OCI-LY3 (cell line): Measurements from ENCODE around the gene TIMM21.
A peak's percentile ranks its signal among the peaks of the same experiment; 100 is the strongest.

Source experiments
- H2AFZ ChIP-seq: fragments of 200-600, 300-600 bp; shearing (Covaris generic); 2 replicates; pipeline ENCODE4 v1.6.0; 2014; ENCODE audit warnings: antibody characterized with exemption, low read depth, low read length
- H3K27ac ChIP-seq: fragments of 200-600, 300-600 bp; sonication (generic); 2 replicates; pipeline ENCODE4 v1.5.1; 2014; ENCODE audit warnings: mild to moderate bottlenecking, low read length, moderate library complexity, mixed read lengths
- H3K27me3 ChIP-seq: fragments of 200-600, 300-600 bp; sonication (generic); 2 replicates; pipeline ENCODE4 v1.6.1; 2014; ENCODE audit warnings: low read depth, low read length, mixed read lengths
- H3K36me3 ChIP-seq: fragments of 200-600, 300-600 bp; sonication (generic); replicated peaks from 2 replicates; pipeline ENCODE3; 2014; ENCODE audit warnings: low read depth, low read length, mixed read lengths
- H3K4me1 ChIP-seq: fragments of 300-600, 200-600 bp; sonication (generic); 2 replicates; pipeline ENCODE4 v1.6.1; 2014; ENCODE audit warnings: low read length, mixed read lengths
- H3K4me2 ChIP-seq: fragments of 200-600, 300-600 bp; sonication (generic); 2 replicates; pipeline ENCODE4 v1.6.1; 2014; ENCODE audit warnings: low read length, mixed read lengths
- H3K4me3 ChIP-seq: fragments of 300-600, 200-600 bp; sonication (generic); 2 replicates; pipeline ENCODE4 v1.5.1; 2014; ENCODE audit warnings: antibody characterized with exemption, mild to moderate bottlenecking, low read length, moderate library complexity
- H3K79me2 ChIP-seq: fragments of 300-600, 200-600 bp; shearing (Covaris generic); 2 replicates; pipeline ENCODE4 v1.6.1; 2014; ENCODE audit warnings: mild to moderate bottlenecking, low read length, mixed read lengths
- H3K9ac ChIP-seq: fragments of 300-600, 200-600 bp; shearing (Covaris generic); 2 replicates; pipeline ENCODE4 v1.6.0; 2014; ENCODE audit warnings: mild to moderate bottlenecking, low read length, moderate library complexity
- H3K9me3 ChIP-seq: fragments of 200-600, 300-600 bp; shearing (Covaris generic); 2 replicates; pipeline ENCODE4 v1.6.1; 2014; ENCODE audit warnings: low read length, mixed read lengths; ENCODE audit not compliant: insufficient read depth
- H4K20me1 ChIP-seq: fragments of 200-600, 300-600 bp; sonication (generic); 2 replicates; pipeline ENCODE4 v1.6.1; 2016; ENCODE audit warnings: low read length, mixed read lengths; ENCODE audit not compliant: insufficient read depth
- EZH2phosphoT487 ChIP-seq: fragments of 200-600 bp; shearing (Covaris generic); IDR thresholded peaks from 2 replicates; pipeline ENCODE4 v1.6.1; 2018; ENCODE audit warnings: antibody characterized with exemption, mixed run types, low read depth
- TF ChIP-seq, protein P1 (sequence below): fragments of 200-600, 300-600 bp; sonication (generic); IDR thresholded peaks from 2 replicates; pipeline ENCODE4 v1.5.1; 2014; ENCODE audit warnings: antibody characterized with exemption, low read length, low read depth

TIMM21 gene

DNA sequence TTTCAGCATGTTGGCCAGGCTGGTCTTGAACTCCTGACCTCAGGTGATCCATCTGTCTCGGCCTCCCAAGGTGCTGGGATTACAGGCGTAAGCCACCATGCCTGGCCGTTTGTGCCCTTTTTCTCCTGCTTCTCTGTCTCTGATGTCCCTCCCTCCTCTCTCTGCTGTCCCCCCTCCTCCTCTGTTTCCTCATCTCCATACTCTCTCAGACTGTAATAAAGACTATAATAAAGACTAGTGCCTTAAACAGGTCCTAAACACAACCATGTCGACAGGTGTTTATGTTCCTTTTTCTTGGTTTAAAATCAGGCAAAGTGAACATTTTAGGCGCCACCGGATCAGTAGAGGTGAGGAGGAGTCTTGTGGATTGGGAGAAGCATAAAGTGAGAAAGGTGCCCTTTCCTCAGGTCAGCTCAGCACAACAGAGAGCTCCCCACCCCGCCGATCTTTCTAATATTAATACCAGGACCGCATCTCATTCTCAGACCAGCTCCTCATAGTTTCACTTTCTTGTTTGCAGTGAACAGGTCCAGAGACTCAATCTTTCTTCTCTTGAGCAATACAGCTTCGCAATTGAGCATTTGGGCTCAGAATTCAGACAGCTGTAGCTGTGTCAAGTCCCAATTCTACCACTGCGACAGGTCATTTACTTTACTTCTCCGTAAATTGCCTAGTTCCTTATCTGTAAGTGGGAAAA lies 23.7 kb downstream of the TIMM21 start:
- Histone ChIP-seq H2AFZ (peak overlapping the region; percentile 96), H3K27me3 (peaks cover 24% of the 10 kb centered on the region), H3K27ac (no peak overlapping the region), H4K20me1 (no peaks in the 10 kb centered on the region), H3K36me3 (no peaks in the 10 kb centered on the region), H3K4me3 (peak overlapping the region; percentile 84), H3K9ac (peak overlapping the region; percentile 64), H3K9me3 (no peaks in the 10 kb centered on the region), H3K79me2 (no peaks in the 10 kb centered on the region), H3K4me2 (peak overlapping the region; percentile 93), H3K4me1 (peaks cover 5% of the 10 kb centered on the region)
- no peak for TF ChIP-seq EZH2phosphoT487

DNA sequence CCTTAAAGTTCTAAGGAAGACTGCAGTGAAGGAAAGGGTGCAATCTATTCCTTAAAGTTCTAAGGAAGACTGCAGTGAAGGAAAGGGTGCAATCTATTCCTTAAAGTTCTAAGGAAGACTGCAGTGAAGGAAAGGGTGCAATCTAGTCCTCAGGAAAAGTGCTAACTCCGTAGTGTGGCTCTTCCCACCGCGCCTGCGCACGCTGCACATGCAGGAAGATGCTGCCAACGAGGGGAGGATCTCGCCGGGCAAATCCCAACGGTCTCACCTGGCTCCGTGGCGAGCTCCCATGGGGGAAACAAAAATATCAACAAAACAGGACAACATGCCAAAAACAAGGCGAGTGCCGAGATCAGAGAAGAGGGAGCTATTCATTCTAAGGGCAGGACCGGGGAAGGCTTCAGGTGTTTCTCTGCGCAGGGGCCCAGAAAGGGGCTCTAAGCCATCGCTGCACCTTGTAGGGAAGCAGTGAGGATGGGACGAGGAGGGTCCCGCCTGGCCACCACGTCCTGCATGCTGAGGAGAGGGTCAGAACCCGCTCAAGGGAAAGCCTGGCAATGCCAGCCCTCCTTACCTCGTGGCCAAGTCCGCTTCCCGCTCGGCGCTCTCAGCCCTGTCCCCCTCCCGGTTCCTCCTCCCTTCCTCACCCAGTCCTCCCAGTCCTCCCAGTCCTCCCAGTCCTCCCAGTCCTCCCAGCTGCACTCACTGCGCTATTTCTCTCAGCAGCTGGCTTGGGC lies 24.5 kb downstream of the TIMM21 start:
- peak overlapping the region; percentile 96 for H2AFZ ChIP-seq

GRCh38 chr18:74173434-74173750 lies 25.1 kb downstream of the TIMM21 start:
- peaks cover 12% of the 10 kb centered on the region for H3K4me1 ChIP-seq
- H3K9ac ChIP-seq, result no peak overlapping the region
- no peaks in the 10 kb centered on the region for H3K36me3 ChIP-seq
- H3K9me3 ChIP-seq, result no peaks in the 10 kb centered on the region
- no peak overlapping the region for H3K27ac ChIP-seq
- H3K4me2 ChIP-seq, result no peak overlapping the region
- H3K4me3 ChIP-seq, result no peak overlapping the region
- H3K79me2 ChIP-seq, result no peaks in the 10 kb centered on the region
- TF ChIP-seq EZH2phosphoT487, result no peak
- TF ChIP-seq, protein P1, sequence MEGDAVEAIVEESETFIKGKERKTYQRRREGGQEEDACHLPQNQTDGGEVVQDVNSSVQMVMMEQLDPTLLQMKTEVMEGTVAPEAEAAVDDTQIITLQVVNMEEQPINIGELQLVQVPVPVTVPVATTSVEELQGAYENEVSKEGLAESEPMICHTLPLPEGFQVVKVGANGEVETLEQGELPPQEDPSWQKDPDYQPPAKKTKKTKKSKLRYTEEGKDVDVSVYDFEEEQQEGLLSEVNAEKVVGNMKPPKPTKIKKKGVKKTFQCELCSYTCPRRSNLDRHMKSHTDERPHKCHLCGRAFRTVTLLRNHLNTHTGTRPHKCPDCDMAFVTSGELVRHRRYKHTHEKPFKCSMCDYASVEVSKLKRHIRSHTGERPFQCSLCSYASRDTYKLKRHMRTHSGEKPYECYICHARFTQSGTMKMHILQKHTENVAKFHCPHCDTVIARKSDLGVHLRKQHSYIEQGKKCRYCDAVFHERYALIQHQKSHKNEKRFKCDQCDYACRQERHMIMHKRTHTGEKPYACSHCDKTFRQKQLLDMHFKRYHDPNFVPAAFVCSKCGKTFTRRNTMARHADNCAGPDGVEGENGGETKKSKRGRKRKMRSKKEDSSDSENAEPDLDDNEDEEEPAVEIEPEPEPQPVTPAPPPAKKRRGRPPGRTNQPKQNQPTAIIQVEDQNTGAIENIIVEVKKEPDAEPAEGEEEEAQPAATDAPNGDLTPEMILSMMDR, result no peak
- H2AFZ ChIP-seq, result no peak overlapping the region
- peaks cover 29% of the 10 kb centered on the region for H3K27me3 ChIP-seq
- H4K20me1 ChIP-seq, result no peaks in the 10 kb centered on the region

More for the DNA sequence above, 24.5 kb downstream of the TIMM21 start:
- no peak overlapping the region for H3K27ac ChIP-seq
- no peaks in the 10 kb centered on the region for H4K20me1 ChIP-seq
- no peaks in the 10 kb centered on the region for H3K36me3 ChIP-seq
- no peaks in the 10 kb centered on the region for H3K9me3 ChIP-seq
- H3K4me3 ChIP-seq, result peak overlapping the region; percentile 84
- H3K9ac ChIP-seq, result no peak overlapping the region
- H3K79me2 ChIP-seq, result no peaks in the 10 kb centered on the region
- no peak for TF ChIP-seq EZH2phosphoT487
- TF ChIP-seq, protein P1, result no peak
- H3K27me3 ChIP-seq, result peaks cover 29% of the 10 kb centered on the region
- peak overlapping the region; percentile 93 for H3K4me2 ChIP-seq
- H3K4me1 ChIP-seq, result peaks cover 11% of the 10 kb centered on the region

GRCh38 chr18:74175658-74176057 lies 27.3 kb downstream of the TIMM21 start:
- Histone ChIP-seq H3K79me2 (no peaks in the 10 kb centered on the region), H3K36me3 (no peaks in the 10 kb centered on the region), H3K4me3 (no peak overlapping the region), H3K4me1 (peaks cover 12% of the 10 kb centered on the region), H3K27ac (no peak overlapping the region), H3K9ac (no peak overlapping the region), H3K4me2 (no peak overlapping the region), H3K9me3 (no peaks in the 10 kb centered on the region), H4K20me1 (no peaks in the 10 kb centered on the region), H2AFZ (no peak overlapping the region), H3K27me3 (peaks cover 24% of the 10 kb centered on the region)
- TF ChIP-seq EZH2phosphoT487, result no peak
- TF ChIP-seq, protein P1, result no peak
